ENCODE data around the gene PTPN20. TPM values are rescaled to one million over a fixed set of nuclear protein-coding genes. Genes with fewer than 3 reads are reported as not detected.

The PTPN20 gene
- polyA plus RNA-seq, 4 donors = 2.2 to 4.0 (median 2.9) TPM

DNA sequence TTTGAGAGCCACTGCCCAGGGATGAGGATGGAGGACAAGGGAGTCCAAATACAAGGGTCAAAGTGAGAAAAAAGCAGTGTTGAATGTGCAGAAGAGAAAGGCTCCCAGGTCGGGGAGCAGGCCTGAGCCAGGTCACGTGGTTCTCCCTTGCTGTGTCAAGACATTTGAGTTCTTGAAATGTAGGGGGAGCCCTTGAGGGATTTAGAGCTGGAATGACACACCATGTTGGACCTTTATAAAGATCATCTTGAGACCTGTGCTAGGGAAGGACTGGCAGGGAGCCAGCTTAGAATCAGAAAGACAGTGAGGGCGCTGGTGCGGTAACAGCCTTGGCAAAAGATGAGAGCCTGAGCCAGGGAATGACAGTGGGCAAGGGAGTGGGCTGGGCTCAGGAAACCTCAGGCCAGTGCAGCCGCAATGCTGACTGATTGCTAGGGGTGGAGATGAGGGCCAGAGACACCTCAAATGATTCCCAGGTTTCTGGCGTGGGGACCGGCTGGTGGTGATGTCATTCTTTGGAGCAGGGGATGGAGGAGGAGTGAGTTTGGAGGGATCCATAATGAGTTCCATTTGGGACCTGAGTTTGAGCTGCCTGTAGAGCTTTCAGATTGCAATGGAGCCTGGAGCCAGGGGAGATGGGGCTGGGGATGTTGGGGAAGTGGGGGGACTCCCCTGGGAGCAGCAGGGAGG lies 120.1 kb downstream of the PTPN20 start:
- DNase-seq (ENCODE audit: low read depth in 4 of 4, low spot score in 3 of 4) = no peak

DNA sequence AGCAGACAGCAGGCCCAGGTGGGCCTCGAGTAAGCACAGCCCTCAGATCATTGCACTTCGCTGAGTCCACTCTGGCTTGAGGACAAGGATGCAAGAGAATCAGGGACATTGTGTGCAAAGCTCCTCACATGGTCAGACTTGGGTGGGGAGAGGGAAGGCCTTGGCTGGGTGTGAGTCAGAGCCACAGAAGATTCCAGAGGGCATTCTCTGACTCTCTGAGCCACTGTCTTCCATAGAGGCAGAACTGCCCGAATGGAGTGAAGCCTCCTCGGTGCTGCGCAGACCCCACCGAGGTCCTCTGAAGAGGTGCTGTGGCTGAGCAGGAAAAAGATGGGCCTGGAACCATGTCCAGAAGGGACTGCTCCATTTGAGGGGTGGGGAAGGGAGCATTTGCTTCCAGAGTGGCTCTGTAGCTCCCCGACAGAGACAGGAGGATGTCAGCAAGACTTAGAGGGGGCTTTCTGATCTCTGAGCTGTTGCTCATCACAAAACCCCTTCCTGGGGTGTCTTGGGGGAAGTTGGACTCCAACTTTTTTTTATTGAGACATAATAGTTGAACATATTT lies 120.8 kb downstream of the PTPN20 start:
- no peak for DNase-seq (ENCODE audit: low read depth in 4 of 4, low spot score in 3 of 4)

DNA sequence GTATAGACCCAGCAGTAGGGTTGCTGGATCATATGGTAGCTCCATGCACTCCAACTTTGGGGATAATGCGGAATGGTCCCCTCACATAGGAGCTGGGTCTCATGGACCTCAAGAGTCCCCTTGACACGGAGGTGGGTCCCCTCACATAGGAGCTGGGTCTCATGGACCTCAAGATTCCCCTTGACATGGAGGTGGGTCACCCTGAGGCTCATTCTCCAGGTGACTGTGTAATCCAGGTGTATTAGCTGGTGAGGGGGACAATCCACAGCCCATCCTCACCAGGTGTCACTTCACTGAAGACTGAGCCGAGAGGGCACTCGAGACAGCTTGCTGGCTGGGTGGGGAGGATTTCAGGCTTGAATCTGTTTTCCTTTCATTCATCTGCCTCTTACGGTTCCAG lies 121.9 kb downstream of the PTPN20 start:
- DNase-seq (ENCODE audit: low read depth in 4 of 4, low spot score in 3 of 4) = no peak

DNA sequence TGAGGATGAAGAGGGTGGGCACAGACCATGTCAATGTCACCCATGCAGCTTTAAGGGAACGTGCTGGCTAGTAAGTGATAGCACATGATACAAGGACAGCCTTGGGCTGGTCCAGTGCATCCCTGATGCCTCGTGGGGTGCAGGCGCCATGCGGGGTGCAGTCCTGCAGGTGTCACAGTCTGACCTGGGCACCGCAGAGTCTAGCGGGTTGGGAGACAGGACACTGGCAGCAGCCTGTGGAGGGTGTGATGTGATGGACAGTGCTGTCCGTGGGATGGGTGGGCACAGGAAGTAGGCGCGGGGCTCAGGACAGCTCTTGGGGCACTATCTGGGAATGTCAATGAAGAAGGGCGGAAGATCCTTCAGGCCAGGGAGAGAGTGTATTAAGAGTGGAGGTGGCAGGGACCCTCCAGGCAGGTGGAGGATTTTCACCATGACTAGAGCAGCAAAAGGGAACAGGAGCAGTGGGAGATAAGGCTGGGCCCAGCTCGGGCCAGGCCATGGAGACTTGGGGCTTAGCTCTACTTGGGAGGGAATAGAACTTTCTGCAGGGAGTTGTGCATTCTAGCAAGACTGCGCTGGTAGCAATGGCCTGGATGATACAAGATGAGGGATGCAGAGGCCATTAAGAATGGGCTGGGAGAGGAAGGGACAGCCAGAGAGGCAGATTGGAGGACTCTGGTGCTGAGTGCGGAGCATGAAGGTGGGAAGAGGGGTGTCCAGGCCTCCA lies 122.5 kb downstream of the PTPN20 start:
- no peak for DNase-seq (ENCODE audit: low read depth in 4 of 4, low spot score in 3 of 4)

DNA sequence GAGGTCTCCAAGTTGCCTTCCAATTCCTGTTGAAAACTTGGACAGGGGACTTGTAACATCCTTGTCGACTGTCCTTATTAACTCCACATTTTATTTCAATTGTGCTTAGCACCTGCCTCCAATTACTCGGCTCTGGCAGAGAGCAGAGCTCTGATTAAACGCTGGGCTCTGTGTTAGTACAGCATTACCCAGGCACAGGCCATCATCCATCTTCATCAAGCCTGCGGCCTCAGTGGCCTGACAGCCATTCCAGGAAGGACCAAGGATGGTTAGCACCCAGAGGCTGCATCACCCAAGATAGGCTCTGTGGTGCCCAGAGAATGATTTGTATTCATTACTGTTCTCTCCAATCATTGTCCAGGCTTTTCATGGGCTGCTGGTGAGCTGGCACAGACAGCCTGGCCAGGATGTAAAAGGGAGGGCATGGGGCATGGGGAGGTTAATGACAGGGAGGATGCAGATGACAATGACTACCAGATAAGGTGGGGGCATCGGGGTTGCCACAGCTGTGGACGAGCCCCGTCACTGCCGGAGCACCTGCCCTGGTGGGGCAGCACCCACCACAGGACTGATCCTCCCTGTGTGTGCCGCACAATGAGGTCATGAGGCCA lies 123.3 kb downstream of the PTPN20 start:
- no peak for DNase-seq (ENCODE audit: low read depth in 4 of 4, low spot score in 3 of 4)

DNA sequence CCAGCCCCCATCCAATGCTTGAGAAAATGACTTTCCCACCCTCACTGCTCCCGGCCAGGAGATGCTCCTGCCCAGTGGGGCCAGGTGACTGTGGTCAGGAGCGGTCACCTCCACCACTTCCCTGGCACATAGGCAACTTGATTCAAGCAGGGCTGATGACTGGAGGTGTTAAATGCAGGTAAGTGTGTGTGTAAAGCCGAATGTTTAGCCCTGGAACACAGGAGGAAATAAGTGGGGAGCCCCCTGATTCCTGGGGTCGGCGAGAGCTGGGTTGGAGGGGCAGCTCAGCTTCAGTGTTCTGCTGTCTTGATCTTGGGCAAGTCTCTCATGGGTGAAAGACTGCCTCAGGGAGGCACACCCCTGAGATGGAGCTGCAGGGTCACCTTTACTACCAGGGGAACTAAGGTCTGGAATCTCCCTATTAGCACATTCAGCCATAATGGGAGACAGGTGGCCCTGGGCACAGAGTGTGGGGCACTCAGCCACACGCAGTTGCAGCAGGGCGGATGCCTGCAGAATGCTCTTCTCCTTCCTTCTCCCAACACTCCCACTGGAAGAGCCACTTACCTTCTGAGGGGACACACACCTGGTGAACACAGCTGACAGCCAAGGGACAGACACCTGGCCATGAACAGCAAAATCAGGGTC lies 124.1 kb downstream of the PTPN20 start:
- no peak for DNase-seq (ENCODE audit: low read depth in 4 of 4, low spot score in 3 of 4)

DNA sequence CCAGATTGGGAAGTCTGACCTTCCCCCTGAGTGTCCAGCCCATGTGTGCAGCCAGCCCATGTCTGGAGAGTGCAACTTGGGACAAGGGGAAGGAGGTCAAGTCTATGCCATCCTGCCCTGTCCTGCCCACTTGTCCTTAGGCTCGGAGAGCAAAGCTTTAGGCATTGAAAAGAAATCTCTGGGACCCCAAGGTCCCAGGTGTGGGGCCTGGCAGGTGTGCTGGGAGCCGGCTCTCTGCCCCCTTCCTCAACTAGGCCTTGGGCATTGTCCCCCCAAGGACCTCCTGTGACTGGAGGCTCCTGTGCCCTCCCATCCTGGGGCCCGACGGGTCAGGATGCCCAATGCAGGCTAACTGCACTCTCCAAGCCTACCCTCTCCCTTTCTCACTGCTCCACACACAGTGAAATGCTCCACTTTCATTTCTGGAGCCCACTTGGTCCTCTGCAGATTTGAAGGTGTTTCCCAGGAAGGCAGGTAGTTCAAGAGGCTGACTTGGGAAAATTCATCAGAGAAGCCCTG lies 124.7 kb downstream of the PTPN20 start:
- DNase-seq (ENCODE audit: low read depth in 4 of 4, low spot score in 3 of 4) = no peak

DNA sequence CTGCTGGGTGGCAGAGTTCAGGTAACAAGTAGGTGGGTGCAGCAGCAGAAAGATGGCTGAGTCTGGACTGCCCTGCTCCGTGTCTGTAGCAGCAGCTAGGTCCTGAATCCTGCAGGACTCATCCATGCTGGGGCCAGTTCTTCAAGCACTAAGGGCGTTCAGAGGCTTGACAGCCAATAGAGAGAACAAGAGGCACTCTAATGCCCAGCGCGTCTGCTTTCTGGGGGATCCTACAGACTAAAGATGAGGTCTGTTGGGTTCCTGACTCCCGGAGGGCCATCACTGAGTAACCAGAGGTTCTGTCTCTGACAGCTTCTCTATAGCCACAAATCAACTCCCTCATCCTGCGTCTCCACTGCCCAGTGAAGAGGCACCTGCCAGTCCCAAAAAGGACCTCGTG lies 125.5 kb downstream of the PTPN20 start:
- DNase-seq (ENCODE audit: low read depth in 4 of 4, low spot score in 3 of 4) = no peak

DNA sequence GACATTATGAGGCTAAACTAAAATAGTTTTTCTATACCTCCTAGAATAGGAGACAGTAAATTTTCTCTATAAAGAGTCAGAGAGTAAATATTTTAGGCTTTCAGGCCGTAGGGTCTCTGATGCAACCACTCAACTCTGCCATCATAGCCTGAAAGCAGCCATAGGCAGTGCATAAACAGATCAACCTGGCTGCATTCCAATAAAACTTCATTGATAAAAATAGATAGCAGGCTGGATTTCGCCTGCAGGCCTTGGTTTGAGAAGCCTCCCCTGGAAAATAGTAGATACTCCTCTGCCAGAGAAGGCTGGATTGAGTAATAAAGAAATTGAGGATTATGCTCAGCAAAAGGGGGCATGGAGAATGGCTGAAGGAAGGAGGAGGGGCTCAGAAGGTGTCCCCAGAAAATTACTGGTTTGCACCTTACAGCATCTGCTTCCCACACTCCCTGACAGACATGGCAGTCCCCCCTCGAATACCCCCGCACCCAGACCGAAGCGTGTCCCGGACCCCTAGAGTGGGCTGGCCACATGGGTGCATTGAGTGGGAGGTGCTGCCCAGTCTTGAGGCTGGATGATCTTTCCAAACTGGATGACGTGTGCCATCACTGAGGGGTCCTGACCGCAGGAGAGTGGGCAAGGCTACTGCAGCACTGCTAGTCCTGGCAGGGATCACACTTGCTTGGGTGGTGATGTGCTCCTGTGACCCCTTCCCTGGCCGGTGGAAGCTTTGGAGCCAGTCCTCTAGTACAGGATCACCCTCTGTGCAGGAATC lies 126.6 kb downstream of the PTPN20 start:
- no peak for DNase-seq (ENCODE audit: low read depth in 4 of 4, low spot score in 3 of 4)

DNA sequence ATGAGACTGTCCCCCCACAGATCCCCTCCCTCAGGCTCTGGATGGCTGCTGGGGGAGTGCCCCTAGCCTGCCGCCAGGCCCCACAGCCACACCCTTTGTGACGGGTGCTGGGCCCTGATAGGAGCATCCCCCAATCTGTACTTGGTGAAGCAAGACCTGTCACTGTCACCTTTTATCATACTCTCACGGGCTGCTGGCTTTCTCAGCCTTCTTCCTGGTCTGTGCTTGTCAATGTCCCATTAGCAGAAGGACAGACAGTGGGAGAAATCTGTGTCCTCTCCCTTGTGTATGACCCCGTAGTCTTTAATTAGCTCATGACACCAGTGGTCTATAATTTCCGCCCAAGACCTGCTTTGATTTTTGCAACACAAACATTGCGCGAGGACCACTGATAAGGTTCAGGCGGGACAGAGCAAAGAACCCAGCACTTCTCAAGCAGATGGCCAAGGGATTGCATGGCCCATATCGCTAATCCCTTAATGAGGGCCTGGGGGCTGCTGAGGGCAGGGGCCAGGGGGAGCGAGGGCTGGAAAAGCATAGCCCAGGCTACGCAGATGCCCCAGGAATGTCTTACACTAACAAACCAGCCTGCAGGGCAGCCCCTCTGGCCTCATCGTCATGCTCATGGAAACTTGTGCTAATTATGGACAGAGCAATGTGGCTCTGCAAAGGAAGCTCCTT lies 127.8 kb downstream of the PTPN20 start:
- no peak for DNase-seq (ENCODE audit: low read depth in 4 of 4, low spot score in 3 of 4)

DNA sequence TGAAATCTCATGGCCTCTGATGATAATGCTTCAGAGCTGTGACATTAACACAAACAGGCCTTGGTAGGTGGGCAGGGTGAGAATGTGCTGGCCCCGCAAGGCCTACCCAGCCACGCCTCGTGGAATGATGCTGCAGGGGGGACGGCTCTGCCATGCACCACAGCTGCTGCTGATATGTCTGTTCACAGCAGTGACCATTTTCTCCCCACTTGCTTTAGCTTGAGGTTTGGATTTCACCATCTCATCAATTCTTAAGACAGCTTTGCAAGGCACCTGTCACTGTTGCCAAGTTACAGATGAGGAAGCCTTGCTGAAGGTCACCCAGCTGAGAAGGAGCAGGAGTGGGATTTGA lies 128.3 kb downstream of the PTPN20 start:
- DNase-seq (ENCODE audit: low read depth in 4 of 4, low spot score in 3 of 4) = no peak

DNA sequence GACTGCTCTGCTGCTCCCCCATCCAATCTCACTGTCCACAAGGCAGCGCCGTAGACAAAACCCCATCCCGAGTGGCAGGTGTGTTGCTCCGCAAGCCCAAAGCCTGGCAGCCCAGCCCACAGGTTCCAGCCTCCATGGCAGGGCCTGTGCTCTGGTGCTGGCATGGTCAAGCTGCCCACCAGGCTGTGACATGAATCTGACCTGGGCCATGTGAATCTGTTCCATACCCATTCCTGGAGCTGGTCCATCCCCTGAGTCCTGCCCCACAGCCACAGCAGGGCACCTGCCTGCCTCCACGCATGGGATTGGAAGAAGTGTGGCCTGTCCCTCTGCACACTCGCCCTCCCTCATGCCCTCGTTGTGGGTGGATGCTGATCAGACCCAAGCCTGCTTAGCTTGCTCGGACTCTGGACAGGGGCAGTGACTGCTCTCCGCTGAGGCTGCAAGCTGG lies 128.8 kb downstream of the PTPN20 start:
- no peak for DNase-seq (ENCODE audit: low read depth in 4 of 4, low spot score in 3 of 4)

DNA sequence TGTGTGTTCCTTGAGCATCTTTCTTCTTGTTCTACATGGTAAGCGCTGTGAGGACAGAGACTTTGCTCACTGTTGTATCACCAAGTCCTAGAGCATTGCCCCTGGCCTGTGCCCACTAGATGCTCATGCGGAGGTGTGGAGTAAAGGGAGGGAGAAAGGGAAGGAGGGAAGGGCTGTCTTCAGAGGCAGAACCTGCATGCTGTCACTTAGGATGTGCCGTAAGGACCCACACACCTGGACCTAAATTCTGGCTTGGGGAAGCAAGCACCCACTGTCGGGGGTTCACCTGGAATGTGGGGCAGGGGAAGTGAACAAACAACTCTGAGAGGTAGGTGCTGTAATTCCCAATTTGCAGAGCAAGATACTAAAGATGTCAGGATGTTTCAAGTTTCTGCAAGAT lies 129.5 kb downstream of the PTPN20 start:
- no peak for DNase-seq (ENCODE audit: low read depth in 4 of 4, low spot score in 3 of 4)

DNA sequence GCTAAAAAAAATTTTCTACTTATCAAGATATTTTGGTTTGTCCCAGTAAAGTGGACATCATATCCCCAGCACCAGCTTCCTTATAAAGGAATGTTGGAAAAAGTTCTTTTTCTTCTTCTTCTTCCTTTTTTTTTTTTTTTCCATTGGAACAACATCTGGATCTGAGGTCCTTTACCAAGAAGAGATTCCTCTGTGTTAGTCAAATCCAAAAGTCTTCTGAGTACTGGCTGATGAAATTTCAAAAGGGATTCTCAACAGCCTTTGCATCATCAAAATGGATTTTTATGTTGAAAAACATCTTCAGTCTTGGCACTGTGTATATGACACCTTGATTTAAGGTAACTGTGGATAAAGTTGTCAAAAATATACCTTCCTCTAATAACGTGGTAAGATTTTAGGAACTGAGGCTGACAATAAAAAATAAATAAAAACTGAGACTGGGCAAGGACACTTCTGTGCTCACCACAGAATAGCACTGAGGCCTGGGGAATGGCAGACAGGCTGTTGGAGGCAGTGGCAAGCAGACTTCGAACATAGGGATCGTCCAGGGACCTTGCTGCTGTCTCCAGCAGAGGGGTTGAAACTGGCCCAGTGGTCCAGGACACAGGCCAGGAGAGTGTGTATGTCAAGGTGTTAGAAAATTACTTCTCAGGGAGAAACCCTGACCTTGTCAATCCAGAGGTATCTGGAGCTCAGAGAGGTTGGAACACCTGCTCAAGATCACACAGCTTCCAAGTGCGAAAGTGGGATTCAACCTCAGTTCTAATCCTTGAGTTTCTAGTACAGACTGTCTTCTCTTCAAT lies 130.4 kb downstream of the PTPN20 start:
- DNase-seq (ENCODE audit: low read depth in 4 of 4, low spot score in 3 of 4) = no peak

DNA sequence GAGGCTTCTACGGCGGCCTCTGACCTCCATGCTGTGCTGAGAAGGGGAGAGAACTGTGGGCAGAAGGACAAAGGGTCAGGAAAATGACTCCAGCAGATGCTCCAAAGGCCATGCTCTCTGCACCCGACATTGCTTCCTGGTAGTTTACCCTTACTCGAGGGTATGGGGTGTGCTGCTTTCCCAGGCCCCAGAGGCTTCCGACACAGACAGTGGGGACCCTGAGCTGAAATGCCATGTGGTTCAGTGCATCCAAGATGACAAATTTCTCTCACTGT lies 130.9 kb downstream of the PTPN20 start:
- DNase-seq (ENCODE audit: low read depth in 4 of 4, low spot score in 3 of 4) = no peak

DNA sequence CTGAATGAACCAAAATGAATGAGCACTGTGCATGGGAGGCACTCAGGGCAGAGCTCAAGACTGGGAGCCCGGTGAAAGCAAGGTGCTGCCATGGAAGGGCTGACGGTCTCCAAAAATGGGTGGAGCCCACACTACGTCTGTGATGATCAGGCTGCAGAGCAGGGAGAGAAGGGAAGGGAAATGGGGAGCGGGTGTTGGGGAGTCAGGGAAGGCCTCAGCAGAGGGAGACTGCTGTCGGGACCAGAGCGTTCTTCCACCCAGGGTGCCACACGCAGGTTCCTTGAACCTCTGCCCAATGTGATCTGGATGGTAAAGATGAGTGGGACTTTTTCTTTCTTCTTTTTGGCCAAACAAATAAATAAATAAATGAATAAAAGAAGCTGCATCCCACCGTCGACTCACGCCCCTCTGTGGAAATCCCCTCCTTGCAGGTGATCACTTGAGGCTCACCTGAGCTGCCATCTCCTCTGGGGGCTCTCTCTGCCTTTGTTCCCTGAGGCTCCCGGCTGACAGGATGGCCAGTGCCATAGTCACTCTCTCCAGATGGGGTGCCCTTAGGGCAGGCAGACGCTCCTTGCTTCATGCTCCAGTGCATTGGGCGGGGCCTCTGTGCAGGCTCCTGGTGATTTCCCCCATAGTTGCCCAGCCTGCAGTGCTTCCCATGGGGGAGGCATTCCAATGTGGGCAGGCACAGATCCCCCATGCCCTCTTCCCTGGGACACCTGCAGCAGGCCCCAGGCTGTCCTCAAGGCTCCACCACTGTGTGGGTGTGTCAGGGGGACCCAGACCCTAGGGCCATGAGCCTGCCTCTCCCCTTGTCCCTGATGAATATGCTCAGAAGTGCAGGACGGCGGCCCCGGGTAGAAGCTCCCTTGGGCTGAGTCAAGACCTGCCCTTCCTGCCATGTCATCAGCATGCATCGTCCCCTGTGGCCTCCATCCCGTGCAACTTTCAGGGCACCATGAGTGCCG lies 131.8 kb downstream of the PTPN20 start:
- no peak for DNase-seq (ENCODE audit: low read depth in 4 of 4, low spot score in 3 of 4)

DNA sequence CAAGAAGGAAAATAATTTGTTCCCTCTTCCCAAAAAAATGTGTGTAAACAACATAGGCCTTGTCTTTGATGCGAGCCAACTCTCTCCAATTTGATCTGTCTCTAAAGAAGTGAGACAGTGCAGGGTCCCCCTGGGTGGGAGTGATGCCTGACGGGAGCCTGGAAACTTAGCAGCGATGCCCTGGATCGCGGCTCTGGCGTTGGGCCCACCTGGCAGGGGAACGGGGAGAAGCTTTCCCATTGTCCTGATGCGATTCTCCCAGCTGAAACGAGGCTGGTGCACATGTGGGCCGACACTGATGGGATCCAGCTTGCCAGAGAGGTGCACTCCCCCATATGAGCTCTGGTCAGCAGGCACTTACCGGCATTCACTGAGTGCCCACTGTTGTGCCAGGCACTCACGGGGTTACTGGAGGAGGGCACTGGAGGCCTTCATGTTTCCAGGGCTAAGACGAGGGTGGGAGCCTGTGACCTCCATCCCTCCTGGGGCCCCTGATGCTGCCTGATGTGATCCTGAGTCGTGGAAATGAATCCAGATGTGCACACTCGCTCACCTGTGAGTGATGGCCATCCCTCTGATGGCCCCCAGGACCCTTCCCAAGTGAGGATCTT lies 132.8 kb downstream of the PTPN20 start:
- DNase-seq (ENCODE audit: low read depth in 4 of 4, low spot score in 3 of 4) = no peak

DNA sequence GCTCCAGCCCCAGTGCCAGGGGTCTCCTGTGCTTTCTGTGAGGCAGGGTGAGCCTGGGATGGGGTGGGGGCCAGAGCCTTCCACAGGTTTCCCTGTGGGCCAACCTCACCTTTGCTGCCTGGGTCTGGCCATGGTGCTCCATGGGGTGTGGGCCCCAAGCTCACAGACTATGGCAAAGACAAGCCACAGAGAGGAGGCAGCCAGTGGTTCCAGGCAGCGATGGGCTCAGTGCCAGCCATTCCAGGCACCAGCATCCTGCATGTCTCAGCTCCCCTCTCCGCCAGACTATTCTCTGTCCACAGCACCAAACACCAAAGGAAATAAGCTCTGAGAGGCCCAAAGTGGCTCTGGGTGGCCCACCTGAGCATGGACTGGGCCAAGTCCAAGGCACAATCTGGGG lies 133.5 kb downstream of the PTPN20 start:
- no peak for DNase-seq (ENCODE audit: low read depth in 4 of 4, low spot score in 3 of 4)
